Kidney (tissue), 14 donors: ENCODE measurements around the gene SALL1. TPM values are rescaled to one million over a fixed set of nuclear protein-coding genes. Genes with fewer than 3 reads are reported as not detected.

ENCODE experiments used
- DNase-seq, 5 donors: peaks; one replicate each; pipeline ENCODE4 v3.0.0-alpha.2; 2013 to 2020
- FAIRE-seq: peaks from 2 replicates; lab custom pipeline; 2012; peaks lifted over from hg19 to GRCh38; lab: Jason Lieb, UNC
- H3K27ac ChIP-seq, 2 donors: one replicate each; pipeline ENCODE4 v1.7.0; 2013; ENCODE audit warnings: low read depth in 2 of 2, low read length in 2 of 2, inconsistent platforms in 1 of 2
- H3K27me3 ChIP-seq: one replicate; pipeline ENCODE4 v1.7.1; 2013; ENCODE audit warnings: low read length, inconsistent platforms; ENCODE audit not compliant: control insufficient read depth, insufficient read depth
- H3K36me3 ChIP-seq, 3 donors: one replicate each; pipeline versions ENCODE4 v1.7.0 to v1.7.1; 2013; ENCODE audit warnings: low read length in 3 of 3, control low read depth in 1 of 3, inconsistent platforms in 1 of 3; ENCODE audit not compliant: insufficient read depth in 3 of 3, control insufficient read depth in 2 of 3
- H3K4me1 ChIP-seq, 3 donors: one replicate each; pipeline versions ENCODE4 v1.7.0 to v1.7.1; 2013; ENCODE audit warnings: low read length in 3 of 3, inconsistent platforms in 1 of 3, low read depth in 1 of 3; ENCODE audit not compliant: control insufficient read depth in 2 of 3, insufficient read depth in 2 of 3
- H3K4me3 ChIP-seq, 3 donors: one replicate each; pipeline versions ENCODE4 v1.7.0 to v1.8.1; 2013; ENCODE audit warnings: low read length in 3 of 3, control low read depth in 1 of 3, inconsistent platforms in 1 of 3
- H3K9ac ChIP-seq, 3 donors: one replicate each; pipeline versions ENCODE4 v1.7.0 to v1.7.1; 2013; ENCODE audit warnings: low read length in 3 of 3, control low read depth in 1 of 3, inconsistent platforms in 1 of 3
- H3K9me3 ChIP-seq, 3 donors: one replicate each; pipeline versions ENCODE4 v1.7.0 to v1.7.1; 2013; ENCODE audit warnings: low read length in 3 of 3, control low read depth in 1 of 3, inconsistent platforms in 1 of 3; ENCODE audit not compliant: control insufficient read depth in 2 of 3, insufficient read depth in 1 of 3
- intact Hi-C: fragments of 100-400 bp; cut with DNase I; formaldehyde crosslinking; loops from one replicate; pipeline ENCODE4 v1.11.1; 2022
- polyA plus RNA-seq: library from polyadenylated mRNA; stranded (reverse); fragments of 350-450 nt; fragmentation: Illumina TruSeq; extraction: RNeasy Lipid Tissue Mini Kit (QIAGEN cat#74804); gene quantifications from one replicate; pipeline ENCODE4 v1.2.3, GENCODE V29; 2014; ENCODE audit warnings: low read depth, low replicate concordance; ENCODE audit not compliant: insufficient read depth
- total RNA-seq: library from RNA; stranded (reverse); fragmentation: NEBNext Ultra II Directional; extraction: Animal tissue kit (Norgen Biotek cat#: 25700); gene quantifications from one replicate; pipeline ENCODE4 v1.2.1, GENCODE V29; 2021
- TF ChIP-seq, protein P1 (sequence below): IDR thresholded peaks from 3 replicates; pipeline ENCODE4 v1.5.1; 2012; ENCODE audit warnings: mild to moderate bottlenecking, moderate library complexity, borderline replicate concordance; ENCODE audit not compliant: insufficient read depth; ENCODE audit errors: extremely low read depth
- donor health status: control.
- donor health status: control.
- donor health status: control.
- donor health status: control.
- donor health status: control.
- donor health status: DM: yes; HTN: yes; CAD: no.
- donor health status: Normal renal cell carcinoma (clear cell type).

SALL1 gene
- total and polyA plus RNA-seq, 2 donors from 2014 or later = 15.3 to 75.3 TPM

DNA sequence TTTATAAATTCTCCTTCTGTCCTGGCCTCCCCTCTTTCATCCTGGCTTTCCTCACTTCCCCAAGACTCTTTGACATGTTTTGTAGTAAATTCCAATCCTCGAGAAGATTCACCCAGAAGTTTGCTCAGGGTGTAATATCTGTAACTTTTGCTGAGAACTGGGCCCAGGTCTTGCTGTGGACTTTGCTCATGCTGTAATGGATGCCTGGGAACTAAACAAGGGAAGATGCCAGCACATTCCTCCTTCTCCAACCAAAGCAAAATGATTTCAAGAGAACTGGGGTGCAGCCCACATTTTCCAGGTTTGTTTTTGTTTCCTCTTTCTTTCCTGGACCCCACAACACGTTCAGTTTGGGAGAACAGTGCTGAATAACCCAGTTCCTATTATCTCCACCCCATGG is 6.6 kb upstream of the SALL1 start:
- H3K4me3 ChIP-seq = peak overlapping the region in 1 of 3 donors; percentile 87
- H3K9ac ChIP-seq = peak overlapping the region in 1 of 3 donors; percentile 98
- FAIRE-seq (no peak), DNase-seq (peak in 2 of 5 donors; percentile 11 to 53)
- TF ChIP-seq, protein P1, sequence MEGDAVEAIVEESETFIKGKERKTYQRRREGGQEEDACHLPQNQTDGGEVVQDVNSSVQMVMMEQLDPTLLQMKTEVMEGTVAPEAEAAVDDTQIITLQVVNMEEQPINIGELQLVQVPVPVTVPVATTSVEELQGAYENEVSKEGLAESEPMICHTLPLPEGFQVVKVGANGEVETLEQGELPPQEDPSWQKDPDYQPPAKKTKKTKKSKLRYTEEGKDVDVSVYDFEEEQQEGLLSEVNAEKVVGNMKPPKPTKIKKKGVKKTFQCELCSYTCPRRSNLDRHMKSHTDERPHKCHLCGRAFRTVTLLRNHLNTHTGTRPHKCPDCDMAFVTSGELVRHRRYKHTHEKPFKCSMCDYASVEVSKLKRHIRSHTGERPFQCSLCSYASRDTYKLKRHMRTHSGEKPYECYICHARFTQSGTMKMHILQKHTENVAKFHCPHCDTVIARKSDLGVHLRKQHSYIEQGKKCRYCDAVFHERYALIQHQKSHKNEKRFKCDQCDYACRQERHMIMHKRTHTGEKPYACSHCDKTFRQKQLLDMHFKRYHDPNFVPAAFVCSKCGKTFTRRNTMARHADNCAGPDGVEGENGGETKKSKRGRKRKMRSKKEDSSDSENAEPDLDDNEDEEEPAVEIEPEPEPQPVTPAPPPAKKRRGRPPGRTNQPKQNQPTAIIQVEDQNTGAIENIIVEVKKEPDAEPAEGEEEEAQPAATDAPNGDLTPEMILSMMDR = no peak
- intact Hi-C loops = no loop called here
- H3K27ac ChIP-seq = peak overlapping the region; percentile 68 to 97
- peaks cover 3 to 11% (median 9%) of the 10 kb centered on the region in 3 donors for H3K4me1 ChIP-seq
- peaks cover 3% of the 10 kb centered on the region for H3K27me3 ChIP-seq
- H3K36me3 ChIP-seq = no peaks in the 10 kb centered on the region
- no peaks in the 10 kb centered on the region for H3K9me3 ChIP-seq

DNA sequence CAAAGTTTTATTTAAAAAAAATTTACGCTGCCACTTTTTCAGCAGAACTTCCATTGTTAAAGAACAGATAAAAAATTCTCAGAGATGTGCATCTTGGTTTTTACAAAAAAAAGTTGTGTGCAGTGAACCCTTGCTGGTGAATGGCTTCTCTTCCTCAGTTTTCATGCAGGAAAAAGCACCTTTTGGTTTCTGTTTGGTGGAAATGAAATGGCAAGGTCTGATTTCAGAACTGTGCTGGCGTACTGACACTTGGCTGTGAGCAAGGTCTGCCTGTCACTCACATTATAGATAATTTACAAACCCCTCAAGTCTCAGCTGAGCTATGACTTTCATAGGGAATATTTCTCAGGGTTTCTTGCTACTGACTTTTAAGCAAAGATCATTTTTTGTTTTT is 5.7 kb upstream of the SALL1 start:
- Histone ChIP-seq H3K9ac (peak overlapping the region in 1 of 3 donors; percentile 98), H3K36me3 (no peaks in the 10 kb centered on the region), H3K27ac (peak overlapping the region; percentile 68 to 97), H3K4me3 (peak overlapping the region in 1 of 3 donors; percentile 87), H3K4me1 (peaks cover 3 to 11% (median 9%) of the 10 kb centered on the region in 3 donors), H3K27me3 (peaks cover 3% of the 10 kb centered on the region), H3K9me3 (no peaks in the 10 kb centered on the region)
- TF ChIP-seq, protein P1 = no peak
- FAIRE-seq (no peak), DNase-seq (peak in 2 of 5 donors; percentile 63 to 71)
- intact Hi-C loops = no loop called here

DNA sequence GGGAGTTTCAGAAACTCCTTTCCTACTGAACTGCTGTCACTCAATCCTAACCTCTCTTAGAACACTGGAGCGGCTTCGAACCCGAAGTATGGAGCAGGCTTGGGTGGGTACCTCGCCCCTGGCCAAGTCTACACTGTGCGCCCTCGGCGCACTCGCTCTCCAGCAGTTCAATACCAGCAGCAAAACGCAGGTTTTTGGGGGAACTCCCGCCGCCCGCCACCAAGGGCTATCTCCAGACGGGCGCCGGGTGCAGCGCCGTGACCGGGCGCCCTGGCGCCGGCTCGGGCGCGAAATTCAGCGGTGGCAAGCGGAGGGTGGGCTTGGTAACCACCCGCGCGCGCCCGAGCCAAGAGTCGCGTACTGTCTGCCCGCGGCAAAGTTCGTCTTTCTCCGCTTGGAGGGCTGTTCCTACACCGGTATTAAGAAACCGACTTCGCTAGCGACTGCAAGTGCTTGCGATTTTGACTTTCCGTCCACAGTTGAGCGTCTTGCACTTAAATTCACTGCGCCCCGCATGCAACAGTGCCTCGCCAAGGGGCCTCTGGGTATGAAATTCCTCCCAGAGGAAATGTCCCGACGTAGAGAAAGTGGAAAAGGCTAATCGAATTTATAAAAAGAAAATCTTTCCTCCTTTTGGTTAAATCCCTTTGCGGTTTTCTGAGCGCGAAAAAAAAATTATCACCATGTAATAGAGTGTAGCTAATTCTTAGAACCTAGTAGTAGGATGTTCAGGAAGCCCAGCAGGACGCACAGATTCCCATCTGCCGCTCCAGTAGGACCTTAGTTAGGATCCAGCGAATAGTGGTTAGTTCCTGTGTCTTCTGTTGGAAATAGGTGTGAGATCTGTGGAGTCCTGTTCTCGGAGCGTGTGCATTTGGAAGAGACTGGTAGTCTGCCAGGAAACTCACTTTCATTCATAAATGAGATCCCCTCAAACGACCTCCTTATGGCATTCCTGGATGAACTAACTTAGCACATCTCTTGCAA is 5.0 kb upstream of the SALL1 start:
- DNase-seq (peak in 4 of 5 donors; percentile 70 to 81 (median 76)), FAIRE-seq (no peak)
- intact Hi-C loops = no loop called here
- Histone ChIP-seq H3K9ac (peak overlapping the region in 2 of 3 donors; percentile 2 to 98), H3K27me3 (peaks cover 3% of the 10 kb centered on the region), H3K4me1 (peaks cover 3 to 11% (median 6%) of the 10 kb centered on the region in 3 donors), H3K4me3 (peak overlapping the region; percentile 41 to 87 (median 41)), H3K27ac (peak overlapping the region; percentile 94 to 97), H3K9me3 (no peaks in the 10 kb centered on the region), H3K36me3 (no peaks in the 10 kb centered on the region)
- TF ChIP-seq, protein P1 = no peak
